ENCODE results near the gene AQP3.

GRCh38 chr9:33425128-33425533 lies 22.3 kb downstream of the AQP3 start:
- TF ChIP-seq CTCF (IDR thresholded peaks at IDR 0.05) (no peak), POLR2AphosphoS5 (IDR thresholded peaks at IDR 0.05) (no peak)
